ENCODE results near the gene ZEB2.
A peak's percentile ranks its signal among the peaks of the same experiment; 100 is the strongest.

Gene ZEB2

GRCh38 chr2:144446136-144446535, 73.8 kb downstream of the ZEB2 start:
- no peak for DNase-seq

DNA sequence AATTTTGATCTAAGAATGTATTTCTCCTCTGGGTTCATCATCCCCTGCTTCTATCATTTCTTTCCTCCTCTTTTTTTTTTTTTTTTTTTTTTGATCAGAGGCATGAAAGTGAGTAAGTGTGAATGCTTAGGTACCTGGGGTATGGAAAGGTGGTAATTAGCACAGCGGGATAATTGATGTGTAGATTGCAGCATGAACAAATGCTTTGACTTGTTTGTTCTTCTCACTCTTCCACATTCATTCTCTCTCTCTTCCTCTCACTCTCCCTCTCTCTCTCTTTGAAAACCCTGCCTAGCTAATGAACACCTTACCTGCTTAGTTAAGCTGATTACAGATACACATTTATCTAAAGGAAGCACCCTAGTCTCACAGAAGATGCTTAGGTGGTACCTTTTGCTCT, 74.7 kb downstream of the ZEB2 start:
- DNase-seq = no peak

DNA sequence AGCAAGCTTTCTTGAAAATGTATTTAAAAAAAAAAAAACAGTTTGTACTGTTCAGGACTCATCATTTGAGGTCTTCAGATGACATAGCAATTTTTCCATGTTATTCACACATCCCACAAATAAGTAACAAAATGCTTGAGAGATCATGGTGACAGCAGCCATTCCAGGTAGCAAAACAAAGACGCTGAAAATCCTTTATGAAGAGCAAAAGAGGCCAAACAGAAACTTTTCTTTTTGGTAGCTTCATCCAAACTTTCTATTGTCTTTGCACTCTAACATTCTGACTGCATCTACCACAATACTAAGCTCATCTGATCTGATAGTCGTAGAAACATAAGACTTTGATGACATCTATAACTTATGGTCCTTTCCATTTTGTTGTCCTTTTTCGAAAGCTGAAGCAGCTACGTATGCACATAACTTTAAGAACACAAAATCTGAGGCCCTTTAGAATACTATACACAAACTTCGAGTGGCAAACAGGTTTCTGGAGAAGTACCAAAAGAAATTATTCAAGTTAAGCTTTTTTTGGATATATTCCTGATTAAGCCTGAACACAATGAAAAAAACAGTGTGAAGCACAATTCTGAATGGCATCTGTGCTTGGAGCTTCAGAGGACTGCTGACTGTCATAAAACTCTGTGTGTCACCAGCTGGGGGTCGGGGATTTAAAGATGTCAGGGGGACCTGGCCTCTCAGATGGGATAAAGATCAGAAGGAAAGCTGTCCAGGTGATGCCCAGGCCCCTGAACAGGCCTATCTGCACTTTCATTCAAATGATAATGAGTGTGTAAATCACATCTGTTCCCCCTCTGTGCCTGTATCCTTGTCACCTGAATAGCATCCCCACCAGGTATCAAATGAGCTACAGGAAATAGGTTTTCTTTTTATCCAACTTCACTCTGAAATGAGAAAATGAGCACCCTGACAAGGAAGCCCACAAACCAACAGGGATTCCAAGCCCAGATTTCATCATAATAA, 75.8 kb downstream of the ZEB2 start:
- no peak for DNase-seq

DNA sequence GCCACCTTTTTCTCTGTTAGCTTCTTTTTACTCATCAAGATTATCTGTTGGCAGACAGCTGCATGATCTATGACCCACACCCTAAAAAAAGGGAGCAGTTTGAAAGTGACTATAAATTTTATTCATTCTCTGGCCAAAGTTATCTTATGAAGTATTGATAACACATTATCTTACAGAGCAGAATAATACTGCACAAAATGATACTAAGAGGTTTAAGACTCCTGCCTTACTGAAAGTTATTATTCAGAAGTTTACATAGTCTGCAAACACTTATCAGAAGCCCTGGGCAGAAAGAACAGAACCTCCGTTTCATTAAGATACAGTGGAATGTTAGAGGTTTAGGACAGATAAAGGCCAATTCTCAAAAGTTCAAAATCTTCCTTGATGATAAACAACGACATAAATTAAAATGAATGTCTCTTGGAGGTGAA, 78.2 kb downstream of the ZEB2 start:
- no peak for DNase-seq

DNA sequence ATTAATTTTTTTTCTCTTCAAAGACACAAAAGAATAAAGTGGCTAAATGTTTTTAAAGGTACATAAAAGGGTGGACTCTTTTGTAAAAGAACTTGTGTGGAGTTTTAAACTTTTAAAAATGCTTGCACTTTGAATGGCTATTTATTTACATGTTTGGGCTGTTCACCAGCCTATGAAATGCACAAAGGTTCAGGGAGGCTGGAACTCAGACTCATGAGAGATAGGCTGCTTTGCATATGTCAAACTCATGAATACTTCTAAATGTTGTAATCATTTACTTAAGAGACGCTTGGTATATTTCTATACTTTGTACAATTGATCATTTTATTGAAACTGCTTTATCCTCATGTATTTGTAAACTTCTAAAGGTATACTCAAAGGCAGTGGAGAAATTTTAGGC, 79.9 kb downstream of the ZEB2 start:
- DNase-seq = no peak

- DNase-seq = peak; percentile 73
These were observed 80.9 kb downstream of the ZEB2 start for GRCh38 chr2:144438801-144439631.

GRCh38 chr2:144437636-144438035, 82.3 kb downstream of the ZEB2 start:
- no peak for DNase-seq

DNA sequence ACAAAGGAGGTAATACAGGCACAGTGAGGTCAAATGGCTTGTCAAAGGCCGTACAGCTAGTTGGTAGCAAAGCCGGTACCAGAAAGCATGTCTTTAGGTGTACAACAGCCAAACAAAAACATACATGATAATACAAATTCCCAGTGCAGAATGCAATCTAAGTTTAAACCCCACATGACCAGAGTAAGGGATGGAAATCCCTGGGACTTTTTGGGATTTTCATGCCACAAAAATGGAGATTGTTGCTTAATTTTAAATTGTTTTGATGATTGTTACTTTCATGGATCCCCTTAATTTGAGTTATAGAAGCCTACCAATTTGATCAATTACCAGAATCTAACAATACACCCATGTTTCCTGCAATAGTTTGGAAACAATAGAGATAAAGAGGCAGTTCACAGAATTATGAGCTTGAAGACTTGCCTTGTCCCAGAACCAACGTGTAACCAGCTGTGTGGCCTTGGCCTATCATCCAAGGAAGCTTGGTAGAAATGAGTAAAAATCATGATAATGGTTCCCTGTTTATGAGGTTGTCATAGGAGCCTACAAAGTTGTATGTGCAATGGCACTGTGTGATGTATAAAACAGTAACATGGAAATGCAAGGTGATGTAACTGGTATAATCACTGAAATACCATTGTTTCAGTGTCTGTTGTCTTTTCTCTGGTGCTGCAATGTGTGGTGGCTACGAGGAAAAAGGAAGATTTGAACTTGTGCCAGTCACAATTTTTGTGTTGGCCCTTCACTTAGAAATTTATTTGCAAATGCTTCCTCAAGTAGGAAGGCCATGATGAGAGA, 85.3 kb downstream of the ZEB2 start:
- no peak for DNase-seq

DNA sequence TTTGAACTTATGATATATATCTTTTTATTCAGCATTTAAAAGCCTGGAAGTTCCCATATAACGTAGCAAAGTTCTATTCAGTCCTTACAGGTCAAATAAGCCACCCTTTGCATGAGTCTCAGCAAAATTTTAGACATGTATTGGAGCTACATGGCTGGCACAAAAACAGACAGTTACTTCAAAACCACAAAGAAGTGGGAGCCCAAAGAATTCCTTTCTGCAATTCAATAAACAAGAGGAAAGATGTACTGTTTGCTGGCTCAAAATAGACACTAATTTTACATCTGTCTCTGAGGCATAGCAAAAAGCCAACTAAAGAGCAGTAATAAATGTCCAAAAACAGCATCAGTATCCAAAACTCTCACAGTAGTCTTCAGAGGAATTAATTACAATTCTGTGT, 87.0 kb downstream of the ZEB2 start:
- DNase-seq = no peak

DNA sequence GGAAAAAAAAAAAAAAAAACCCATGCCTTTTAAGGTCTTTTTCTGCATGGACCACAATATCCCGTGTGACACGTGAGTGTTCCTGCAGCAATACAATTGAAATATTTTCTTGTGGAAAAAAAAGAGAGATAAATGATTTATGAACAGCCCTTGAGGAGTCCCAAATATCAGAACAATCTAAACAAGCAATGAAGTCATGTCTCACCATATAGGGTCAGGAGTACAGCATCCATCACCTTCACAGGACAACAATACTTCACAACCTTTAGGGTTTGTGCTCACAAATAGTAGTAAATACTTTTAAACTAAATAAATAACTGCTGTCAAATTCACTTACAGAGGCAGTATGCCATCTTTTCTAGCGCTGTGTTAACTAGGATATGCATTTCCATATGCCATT, 87.9 kb downstream of the ZEB2 start:
- no peak for DNase-seq

- no peak for DNase-seq
These were observed 88.5 kb downstream of the ZEB2 start for GRCh38 chr2:144431392-144431783.

DNA sequence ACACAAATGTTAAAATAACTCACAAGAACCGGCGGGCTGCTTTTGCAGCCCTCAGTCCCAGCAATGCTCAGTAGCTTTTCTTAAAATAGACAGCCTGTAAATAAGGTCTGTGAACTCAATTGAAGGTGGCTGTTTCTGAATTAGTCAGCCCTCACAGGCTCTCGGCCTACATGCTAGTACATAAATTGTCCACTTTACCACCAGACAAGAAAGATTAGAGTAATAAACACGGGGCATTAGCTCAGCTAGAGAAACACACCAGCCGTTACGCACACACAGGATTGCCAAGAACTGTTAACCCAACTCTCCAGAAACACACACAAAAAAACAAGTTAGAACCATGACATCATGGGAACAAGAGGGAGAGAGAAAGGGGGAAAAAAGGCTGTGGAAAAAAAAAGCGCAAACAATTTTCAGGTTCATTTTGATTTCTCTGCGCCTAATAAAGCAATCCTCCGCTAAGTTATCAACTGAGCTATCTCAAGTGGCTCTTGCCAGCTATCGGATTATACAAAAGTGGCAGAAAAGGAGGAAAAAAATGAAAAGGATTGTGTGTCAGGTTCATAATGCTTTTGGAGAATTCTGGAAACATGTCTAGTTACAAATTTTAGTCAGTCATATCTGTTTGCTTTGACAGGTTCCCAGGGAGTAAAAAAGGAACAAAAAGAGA, 89.1 kb downstream of the ZEB2 start:
- DNase-seq = no peak

- no peak for DNase-seq
These were observed 90.4 kb downstream of the ZEB2 start for GRCh38 chr2:144429396-144430112.

GRCh38 chr2:144426981-144427479, 92.9 kb downstream of the ZEB2 start:
- no peak for DNase-seq

- DNase-seq = no peak
These were observed 93.6 kb downstream of the ZEB2 start for GRCh38 chr2:144426355-144426754.

DNA sequence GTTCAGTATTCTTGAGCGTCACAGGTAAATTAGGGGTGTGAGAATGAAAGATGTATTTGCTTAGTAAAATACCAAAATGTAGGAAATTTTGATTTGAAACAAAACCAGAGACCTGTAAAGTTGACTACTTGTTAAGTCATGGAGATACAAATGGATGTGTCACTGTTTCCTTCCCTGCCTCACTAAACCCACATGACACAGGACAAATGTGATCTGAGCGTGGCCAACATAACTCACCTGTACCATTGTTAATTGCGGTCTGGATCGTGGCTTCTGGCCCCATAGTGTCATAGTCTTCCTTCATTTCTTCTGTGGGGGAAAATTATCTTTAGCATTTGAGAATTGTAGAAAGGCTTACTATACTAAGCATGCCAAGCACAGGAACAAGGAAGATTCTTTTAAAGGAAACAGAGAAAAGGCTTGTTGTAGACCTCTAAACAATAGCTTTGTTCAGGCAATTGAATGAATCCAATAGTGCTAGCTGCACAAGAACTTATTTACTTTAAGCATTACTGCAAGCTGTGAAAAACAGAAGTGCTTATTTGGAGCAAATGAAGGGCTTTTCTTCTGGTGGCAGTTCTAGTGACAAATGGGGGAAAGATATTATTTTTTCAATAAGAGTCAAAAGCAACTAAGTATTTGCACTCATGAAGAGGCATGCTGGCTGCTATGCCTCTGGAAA, 95.2 kb downstream of the ZEB2 start:
- DNase-seq = no peak

DNA sequence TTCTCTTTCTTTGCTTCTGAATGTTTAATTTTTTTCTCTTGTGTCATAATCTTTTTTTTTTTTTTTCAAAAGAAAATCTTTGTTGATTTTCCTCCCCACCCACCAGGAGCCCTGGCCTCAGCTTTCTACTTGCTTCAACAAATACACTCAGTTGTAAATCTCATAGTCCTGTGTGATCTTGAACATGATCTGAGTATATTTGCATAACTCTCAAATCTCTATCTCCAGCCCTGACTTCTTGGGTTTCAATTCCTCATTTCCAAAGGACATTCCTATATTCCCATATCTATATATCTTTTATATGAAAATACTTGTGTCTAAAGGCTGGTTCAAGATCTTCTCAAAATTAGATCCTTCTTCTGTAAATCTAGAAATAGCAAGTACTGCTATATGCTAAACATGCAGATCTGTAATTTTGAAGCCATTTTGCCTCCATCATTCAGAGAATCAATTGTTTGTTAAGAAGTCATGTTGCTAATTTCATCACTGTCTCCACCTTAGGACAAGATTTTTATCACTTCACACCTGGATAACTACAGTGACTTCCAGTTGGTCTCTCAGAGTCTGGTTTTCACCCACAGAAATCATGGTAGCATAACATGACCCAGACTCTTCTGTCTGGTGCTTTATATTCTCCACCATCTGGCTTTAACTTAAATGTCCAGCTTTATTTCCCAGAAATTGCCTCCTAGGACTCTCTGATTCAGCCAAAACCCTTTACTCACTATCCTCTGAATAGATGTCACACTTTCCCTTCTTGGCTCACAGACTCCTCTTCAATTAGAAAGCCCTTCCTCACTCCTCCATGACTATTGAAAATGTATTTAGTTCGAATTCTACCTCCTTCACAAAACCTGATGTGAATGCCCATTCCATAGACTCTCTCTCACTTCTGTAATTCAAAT, 98.1 kb downstream of the ZEB2 start:
- no peak for DNase-seq

DNA sequence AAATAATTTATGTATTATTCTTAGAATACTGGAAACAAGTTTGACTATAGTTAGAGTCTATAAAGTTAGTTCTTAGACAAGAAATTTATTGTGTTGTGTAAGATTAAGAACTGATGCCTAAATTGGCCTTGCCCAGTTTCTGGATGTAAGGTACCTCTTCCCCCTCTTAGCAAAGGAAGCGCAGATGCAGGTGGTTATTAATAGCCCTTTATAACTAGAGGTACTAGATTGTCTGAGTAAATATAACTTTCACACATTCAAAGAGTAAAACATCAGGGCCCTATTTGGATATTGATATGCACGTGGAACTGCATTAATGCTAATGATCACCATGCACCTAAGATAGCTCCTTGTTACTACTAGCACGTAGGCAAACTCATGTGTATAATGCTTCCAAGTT, 100.7 kb downstream of the ZEB2 start:
- DNase-seq = no peak

GRCh38 chr2:144415386-144415785, 104.5 kb downstream of the ZEB2 start:
- DNase-seq = no peak

DNA sequence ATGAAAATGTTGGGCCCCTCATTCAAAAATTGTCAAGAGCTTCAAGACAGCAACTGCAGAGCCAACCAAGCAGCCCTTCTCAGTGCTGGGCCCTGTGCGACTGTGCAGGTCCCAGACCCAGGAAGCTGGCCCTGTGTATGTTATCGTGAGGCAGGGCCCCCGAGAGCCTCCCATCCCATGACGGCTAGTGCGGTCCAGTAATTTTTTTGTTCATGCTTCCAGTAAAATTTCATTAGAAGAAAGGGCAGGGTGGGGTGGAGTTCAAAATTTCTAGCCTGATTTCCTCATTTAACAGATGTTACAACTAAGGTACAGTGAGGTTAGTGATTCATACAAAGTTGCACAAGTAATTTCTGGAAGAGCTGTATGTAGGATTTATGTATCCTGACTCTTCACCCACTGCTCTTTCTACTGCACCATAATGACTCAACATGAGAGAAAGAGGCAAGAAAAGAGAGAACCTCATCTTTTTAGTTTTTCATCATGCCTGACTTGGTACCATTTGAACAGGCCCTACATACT, 105.5 kb downstream of the ZEB2 start:
- DNase-seq = no peak
